Skeletal muscle cell (primary cell): Measurements from ENCODE around the gene MTRR.

Source experiments
- DNase-seq: peaks from one replicate; pipeline ENCODE4 v3.0.0-alpha.2; 2010; ENCODE audit warnings: low read depth
- H3K4me3 ChIP-seq: 2 replicates; pipeline ENCODE4 v1.5.1; 2011; ENCODE audit warnings: low read depth, mild to moderate bottlenecking, control low read depth, low read length, moderate library complexity

Gene MTRR

DNA sequence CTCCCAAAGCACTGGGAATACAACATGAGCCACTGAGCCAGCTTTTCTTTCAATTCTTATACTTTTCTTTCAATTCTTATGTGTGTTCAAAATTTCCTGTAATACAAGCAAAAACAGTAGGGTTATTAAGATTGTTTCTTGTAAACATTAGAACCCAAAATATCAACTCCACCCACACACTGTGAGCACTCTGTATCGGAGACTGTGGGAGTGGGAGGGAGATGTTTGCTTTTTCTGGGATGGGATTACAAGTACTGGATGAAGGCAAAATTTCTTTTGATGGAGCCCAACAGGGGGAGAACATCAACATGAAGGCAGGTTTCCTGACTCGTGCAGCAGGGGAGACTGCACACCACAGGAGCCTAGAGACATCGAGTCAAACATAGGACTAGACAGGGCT, 13.3 kb upstream of the MTRR start:
- no peak for DNase-seq
- H3K4me3 ChIP-seq: no peak overlapping the region

DNA sequence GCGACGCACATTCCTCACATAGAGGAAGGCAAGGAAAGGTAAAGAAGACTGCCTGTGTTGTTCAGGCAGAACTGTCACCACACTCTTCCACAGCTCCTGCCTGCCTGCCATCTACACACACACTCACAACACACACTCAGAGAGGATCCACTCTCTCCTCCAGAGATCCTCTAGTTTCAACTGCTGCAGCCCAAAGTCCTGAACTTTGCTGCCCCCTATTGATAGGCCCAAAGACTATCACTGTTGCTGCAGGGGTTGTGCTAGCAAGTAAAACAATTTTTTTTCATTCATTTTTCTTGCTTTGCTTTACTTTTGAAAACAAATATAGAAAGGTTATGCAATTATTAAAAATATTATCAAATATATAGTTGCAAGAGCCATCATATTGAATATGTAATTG, 12.1 kb upstream of the MTRR start:
- H3K4me3 ChIP-seq: no peak overlapping the region
- no peak for DNase-seq

DNA sequence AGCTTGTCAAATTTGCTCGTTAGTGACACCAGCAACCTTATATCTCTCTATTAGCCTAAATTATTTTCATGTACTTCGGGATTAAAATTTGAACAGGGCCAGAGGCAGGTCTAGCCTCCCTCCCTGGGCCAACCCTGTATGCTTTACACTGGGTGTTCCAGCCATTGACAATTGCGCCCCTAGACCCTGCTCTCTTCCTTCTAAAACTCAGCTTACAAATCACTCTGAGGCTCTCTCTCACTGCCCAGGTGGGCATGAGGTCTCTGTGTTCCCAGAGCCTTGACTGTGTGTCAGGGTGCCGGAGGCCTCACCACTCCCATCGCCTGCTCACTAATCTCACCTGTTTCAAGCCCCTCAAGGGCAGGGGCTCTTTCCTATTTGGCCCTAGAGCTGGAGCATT, 11.6 kb upstream of the MTRR start:
- no peak for DNase-seq
- no peak overlapping the region for H3K4me3 ChIP-seq

DNA sequence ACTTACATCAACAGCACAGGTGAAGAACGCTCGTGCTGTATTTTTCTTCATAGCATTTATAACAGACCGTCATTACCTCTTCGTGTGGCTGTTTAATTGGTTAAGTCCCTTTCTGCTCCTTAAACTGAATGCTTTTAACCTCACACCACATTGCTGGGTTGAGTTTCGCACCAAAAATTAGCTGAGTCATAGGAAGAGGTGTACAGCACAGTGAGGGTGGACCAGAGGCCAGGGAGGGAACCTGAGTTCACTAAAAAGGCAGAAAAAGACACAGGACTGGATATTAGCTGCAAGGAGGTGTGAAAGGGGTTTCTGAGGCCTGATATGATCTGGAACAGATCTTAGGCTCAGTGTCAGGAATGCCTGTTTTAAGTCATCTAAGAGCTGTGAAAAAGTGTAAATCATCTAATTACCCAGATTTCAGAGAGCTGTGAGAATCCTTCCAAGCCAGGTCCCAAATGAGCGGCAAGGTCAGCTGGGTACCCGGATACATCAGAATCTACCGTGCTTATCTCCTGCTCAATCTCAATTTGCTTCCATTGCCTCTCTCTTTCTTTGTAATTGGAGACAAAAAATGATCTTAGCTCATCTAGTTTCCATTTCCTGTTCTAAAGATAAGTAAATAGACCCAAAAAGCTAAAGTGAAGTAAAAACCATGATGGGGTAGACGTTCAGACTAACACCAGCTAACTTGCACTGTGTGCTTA, 10.9 kb upstream of the MTRR start:
- H3K4me3 ChIP-seq: no peak overlapping the region
- DNase-seq: no peak

DNA sequence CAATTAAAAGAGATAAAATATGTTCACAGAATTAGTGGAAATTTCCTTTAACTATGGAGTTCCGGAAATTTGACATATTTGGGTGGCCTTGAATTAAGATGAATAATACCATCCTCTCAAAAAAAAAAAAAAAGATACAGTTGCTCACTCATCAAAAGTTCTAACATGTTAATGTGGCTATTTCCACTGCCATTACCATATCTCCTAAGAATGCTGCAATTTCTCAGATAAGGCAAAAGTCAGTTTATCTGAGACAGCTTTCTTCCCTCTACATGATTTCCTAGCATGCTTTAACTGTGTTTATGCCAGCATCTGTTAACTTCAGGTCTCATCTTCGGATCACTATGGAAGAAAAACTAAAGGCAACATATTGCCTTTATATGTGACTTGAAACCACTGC, 2.8 kb upstream of the MTRR start:
- no peak for DNase-seq
- H3K4me3 ChIP-seq: no peak overlapping the region

DNA sequence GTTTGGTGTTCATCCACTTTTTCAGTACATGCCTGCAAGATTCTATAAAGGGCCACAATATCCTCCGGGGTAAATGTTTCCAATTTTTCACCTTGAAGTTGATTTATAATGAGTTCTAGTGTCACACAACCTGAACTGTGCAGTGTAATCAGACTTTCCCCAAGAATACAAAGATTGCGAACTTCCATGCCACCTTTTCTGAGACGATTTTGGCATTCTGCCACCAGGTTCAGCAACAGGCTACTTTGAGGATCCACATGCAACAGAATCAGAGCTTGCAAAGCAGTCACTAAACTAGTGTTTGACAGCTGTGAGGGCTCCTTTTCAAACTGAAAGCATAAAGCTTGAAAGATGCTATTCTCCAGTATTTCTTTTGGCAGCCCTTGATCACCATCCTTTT, 1.7 kb upstream of the MTRR start:
- DNase-seq: no peak
- no peak overlapping the region for H3K4me3 ChIP-seq

DNA sequence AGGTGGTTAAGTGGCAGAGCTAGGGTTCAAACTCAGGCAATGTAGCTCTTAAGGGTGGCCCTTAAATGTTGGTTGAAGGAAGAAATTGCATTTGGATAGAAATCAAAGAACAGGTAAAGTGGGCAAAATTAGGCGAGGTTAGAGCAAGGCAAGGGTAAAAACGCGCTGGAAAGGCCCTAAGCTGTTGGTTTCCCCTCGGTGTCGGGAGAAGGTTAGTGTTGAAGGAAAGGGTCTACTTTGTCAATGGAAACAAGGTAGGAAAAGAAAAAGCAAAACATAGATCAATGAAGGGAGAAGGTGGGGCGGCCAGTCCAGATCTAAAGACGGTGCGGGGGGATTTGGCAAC, 548 bp upstream of the MTRR start:
- peak overlapping the region; percentile 94 for H3K4me3 ChIP-seq

DNA sequence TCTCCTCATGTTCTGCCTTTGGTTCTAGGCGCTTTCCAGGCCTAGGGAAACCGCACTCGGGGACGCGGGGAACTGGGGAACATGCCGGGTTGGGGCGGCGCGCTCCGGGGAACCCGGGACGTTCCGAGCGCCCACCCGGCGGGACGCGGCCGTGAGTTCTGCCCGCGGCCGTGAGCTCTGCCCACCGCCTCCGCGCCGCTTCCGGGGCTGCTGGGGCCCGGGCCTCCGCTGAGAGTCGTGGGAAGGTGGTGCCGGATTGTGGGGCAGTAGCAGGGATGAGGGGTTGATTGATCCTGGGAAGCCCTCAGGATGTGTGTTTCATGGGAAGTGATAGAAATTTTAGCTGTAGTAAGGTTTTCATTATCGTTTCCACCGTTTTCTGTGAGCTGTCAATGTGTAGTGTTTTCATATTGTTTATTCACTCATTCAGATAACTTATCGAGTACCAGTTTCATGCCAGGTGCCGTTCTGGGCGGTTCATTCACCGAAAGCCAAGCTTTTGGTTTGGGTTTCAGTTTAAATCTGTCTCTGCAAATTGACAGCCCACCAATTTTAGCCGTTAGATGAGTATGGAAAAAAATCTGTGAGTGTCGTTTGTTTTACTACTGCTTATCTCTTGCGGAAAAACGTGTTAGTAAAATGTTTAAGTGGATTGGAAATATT, 657 bp downstream of the MTRR start:
- no peak for DNase-seq
- H3K4me3 ChIP-seq: peak overlapping the region; percentile 94

More for the DNA sequence above, 548 bp upstream of the MTRR start:
- DNase-seq: no peak

DNA sequence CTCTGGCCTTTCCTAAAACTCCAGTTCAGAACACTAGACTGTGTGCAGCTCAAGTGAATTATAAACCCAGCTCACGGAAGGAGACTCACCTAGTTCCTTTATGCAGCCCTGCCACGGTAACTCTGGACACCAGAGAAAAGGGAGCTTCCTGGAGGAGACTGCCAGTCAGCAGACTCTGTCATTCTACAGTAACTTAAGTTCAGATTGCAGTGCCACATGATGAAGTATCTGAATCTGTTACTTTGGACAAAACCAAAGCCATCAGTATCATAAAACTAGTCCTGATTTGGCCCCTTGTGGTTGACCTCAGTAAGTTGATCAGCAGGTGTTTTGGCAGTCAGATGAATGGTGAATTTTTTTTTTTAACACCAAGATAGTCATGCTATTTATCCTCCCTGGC, 2.7 kb downstream of the MTRR start:
- no peak overlapping the region for H3K4me3 ChIP-seq
- DNase-seq: no peak

DNA sequence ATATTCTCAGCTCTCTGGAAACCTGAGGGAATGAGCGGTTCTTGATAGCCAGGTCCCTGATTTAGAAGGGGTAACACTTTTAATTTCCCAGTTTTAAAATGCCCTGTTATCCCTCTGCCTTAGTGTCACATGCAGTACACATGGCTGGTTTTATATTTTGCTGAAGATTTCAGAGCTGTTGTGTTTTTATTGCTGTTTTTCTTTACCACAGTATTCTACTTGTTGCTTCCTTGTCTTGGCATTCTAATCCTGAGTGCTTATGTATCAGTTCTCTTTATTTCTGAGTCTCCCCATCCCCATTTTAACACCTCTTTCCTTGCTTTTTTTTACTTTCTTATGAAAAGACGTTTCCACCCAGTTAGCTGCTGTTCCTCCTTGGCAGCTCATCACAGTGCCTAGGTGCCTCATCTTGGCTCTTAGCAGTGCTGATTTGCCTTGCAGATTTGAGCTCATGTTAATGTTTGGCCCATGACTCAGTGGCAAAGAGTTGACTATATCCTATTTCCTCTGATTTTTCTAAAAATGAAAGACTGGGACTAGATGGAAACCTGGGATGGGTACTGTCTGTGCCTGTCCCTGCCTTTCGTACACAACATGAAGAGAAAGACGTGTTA, 3.7 kb downstream of the MTRR start:
- H3K4me3 ChIP-seq: no peak overlapping the region

DNA sequence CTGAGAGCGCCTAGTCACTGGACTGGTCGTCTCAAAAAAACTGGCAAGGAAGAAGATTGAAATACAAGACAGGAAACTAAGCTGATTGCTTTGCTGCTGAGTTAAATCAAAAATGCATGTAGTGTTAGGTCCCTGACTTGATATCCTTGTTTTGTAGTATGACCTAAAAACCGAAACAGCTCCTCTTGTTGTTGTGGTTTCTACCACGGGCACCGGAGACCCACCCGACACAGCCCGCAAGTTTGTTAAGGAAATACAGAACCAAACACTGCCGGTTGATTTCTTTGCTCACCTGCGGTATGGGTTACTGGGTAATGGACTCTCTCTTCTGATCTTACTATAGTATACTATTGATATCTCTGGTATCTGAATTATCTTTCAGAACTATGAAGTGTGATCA, 4.3 kb downstream of the MTRR start:
- no peak for DNase-seq
- no peak overlapping the region for H3K4me3 ChIP-seq

More for the DNA sequence above, 3.7 kb downstream of the MTRR start:
- no peak for DNase-seq

DNA sequence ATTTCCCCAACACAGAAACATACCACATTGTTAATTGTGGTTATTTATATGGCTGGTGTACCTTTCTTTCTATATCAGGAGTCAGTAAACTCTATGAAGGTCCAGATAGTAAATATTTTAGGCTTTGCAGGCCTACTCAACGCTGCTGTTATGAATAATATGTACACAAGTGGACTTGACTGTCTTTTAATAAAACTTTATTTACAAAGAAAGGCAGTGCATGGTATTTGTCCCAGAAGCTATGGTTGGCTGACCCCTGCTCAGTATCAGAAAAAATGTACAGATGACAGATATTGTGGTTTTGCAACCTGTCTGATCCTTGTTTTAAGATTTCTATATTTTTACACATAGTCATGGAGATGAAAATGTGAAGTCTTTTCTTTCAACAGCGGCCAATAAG, 5.7 kb downstream of the MTRR start:
- DNase-seq: no peak
- H3K4me3 ChIP-seq: no peak overlapping the region

DNA sequence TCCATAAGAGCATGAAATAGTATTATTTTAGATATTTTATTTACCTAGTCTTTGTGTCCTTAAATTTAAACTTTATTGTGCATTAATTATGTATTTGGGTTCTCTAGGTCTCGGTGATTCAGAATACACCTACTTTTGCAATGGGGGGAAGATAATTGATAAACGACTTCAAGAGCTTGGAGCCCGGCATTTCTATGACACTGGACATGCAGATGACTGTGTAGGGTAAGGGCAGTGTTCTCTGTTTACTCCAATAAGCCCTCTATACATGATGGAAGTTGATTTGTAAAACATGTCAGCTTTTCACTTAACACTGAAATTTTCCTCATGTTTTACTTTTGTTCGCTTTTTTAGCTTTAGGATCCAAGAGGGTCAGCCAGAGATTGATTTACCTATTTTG, 6.2 kb downstream of the MTRR start:
- H3K4me3 ChIP-seq: no peak overlapping the region
- no peak for DNase-seq

DNA sequence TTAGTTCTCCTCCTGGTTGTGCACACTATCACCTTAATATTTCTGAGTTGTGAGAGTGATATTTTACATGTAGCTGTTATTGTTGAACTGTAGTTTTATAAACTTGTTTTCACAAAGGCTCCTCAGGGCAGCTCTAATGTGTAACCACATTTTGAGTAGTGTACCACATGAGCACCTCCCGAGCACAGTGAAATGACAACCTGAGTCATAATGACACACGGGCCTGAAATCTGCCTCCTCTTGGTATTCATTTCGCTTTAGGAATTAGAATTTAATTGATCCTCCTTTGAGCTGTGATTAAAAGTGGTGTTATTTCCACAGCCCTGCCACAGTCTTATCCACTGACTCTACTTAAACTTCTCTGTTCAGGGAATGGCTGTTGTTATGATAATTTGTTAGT, 7.9 kb downstream of the MTRR start:
- DNase-seq: no peak
- no peak overlapping the region for H3K4me3 ChIP-seq

DNA sequence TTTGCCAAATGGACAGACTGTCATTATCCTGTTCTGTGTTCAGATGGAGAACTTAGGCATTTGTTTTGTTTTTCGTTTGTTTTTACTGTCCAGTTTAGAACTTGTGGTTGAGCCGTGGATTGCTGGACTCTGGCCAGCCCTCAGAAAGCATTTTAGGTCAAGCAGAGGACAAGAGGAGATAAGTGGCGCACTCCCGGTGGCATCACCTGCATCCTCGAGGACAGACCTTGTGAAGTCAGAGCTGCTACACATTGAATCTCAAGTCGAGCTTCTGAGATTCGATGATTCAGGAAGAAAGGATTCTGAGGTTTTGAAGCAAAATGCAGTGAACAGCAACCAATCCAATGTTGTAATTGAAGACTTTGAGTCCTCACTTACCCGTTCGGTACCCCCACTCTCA, 8.9 kb downstream of the MTRR start:
- no peak for DNase-seq
- H3K4me3 ChIP-seq: no peak overlapping the region

DNA sequence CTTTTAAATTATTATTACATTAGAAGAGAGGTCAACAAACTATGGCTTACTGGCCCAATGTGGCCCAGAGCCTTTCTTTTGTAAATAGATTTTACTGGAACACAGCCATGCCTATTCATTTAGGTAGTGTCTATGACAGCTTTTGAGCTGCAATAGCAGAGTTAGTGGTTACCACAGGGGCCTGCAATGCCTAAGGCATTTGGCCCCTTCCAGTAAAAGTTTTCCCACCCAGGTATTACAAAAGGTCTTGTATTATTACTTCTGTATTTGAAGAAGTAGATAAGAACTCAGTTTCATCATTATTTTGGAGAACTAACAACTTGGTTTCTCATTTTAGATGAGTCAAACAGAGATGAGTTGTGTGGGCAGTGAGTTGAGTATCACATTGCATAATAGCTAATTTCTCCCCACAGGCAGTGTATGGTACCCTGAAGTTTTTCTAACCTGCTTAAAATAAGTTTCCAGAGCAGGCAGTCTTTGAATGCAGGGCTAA, 9.5 kb downstream of the MTRR start:
- DNase-seq: peak; percentile 42
- H3K4me3 ChIP-seq: no peak overlapping the region

DNA sequence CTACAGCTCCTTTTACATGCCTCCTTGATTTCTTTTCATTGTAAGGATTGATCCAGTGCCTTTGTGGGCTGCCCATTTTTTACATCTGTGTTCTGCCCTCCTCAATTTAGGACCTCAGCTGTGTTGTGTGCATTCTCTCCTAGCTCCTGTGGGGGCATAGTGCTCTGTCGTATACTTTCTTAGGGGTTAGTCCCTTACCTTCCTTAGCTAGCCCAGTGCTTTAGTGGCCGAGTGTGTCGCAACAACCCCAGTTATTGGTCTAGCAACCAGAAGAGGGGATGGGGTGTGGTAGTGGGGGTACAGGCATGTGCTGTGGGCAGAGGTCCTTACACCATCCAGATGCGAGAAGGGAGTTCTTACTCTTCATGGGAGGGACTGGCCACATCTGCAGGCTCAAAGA, 12.1 kb downstream of the MTRR start:
- no peak for DNase-seq
- no peak overlapping the region for H3K4me3 ChIP-seq

DNA sequence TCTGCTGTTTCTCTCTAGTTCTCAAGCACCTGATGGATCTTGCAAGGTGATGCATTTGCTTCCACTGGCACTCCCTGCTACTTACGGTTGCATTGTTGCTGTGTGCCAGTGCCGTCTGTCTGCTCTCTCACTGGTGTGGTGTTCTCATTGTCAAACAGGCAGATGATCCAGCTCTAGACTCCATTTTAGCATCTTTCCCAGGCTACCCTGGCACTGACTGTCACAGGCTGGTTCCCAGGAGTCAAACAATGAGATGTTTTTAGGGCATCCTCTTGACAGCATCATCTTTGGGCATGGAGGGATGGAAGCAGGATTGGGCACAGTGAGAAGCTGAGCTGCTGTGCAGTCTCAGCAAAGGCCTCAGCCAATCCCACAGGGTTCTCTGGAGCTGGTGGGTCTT, 12.9 kb downstream of the MTRR start:
- no peak for DNase-seq
- no peak overlapping the region for H3K4me3 ChIP-seq

DNA sequence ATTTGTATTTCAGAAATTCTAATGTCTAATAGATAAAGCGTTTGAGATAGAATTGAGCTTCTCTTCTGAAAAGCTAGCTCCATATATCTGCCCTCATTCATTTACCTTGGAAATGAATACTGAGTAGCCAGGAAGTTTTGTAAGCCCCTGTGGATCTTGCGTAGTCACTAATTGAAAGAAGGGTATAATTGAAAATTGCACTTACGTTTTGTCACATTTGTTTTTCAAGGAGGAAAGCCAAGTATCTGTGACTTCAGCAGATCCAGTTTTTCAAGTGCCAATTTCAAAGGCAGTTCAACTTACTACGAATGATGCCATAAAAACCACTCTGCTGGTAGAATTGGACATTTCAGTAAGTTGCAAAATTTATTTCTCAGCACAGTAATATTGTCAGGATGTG, 14.0 kb downstream of the MTRR start:
- H3K4me3 ChIP-seq: no peak overlapping the region
- no peak for DNase-seq

DNA sequence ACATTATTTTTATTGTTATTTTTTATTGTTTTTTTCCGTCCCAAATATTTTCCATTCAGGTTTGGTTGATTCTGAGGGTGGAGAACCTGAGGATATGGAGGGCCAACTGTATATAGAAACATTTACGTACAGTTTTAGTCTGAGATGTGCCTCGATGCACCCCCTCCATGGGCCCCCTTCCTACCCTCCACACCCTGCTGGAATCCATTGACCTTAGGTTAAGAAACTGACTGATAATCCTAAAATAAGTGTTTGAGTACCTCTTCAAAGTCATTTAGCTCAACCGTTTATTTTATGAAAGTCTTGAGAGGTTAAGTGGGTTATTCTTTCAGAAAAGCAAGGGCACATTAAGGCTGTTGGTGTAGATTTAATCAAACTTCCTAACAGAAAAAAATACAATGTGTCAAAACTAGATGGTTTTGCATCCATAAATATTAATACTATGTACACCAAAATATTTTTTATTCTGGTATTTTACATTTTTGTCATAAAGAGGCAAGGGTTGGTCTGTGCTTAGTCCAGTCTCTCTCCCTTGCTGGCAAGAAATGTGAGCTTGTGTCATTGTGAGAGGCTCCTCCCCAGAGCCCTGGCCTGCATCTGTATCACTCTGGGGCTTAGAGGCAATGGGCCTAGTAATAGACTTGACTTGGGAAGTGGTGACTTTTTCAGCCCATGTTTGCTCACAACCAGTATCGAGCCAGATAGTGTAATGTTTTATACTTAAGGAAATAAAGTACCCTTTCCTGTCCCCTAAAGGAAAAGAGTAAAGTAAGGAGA, 15.7 kb downstream of the MTRR start:
- DNase-seq: no peak
- H3K4me3 ChIP-seq: no peak overlapping the region
